HG02884 (cell line): Measurements from ENCODE around the gene RNF128.
"Not testable (repeated sequence)": the region's sequence is repeated elsewhere in the genome, so short reads cannot be mapped to it uniquely, and the experiment has no call there.

Source experiments
- ATAC-seq: cut with Tn5 transposase; IDR thresholded peaks from one replicate; pipeline ENCODE4 v1.9.1; 2021; ENCODE audit warnings: mild to moderate bottlenecking, moderate library complexity; ENCODE audit not compliant: unreplicated experiment

RNF128 gene

GRCh38 chrX:106742805-106743204, 16.3 kb downstream of the RNF128 start:
- ATAC-seq, result no peak

GRCh38 chrX:106748377-106748776, 21.9 kb downstream of the RNF128 start:
- ATAC-seq, result no peak

- no peak for ATAC-seq
Measured at GRCh38 chrX:106751407-106751806, 24.9 kb downstream of the RNF128 start.

- ATAC-seq, result no peak
Measured at GRCh38 chrX:106752101-106752678, 25.7 kb downstream of the RNF128 start.

- ATAC-seq, result not testable (repeated sequence)
Measured at GRCh38 chrX:106769288-106769687, 42.8 kb downstream of the RNF128 start.

GRCh38 chrX:106774981-106775380, 48.5 kb downstream of the RNF128 start:
- ATAC-seq, result no peak

GRCh38 chrX:106780264-106780663, 53.8 kb downstream of the RNF128 start:
- ATAC-seq, result no peak

- no peak for ATAC-seq
Measured at GRCh38 chrX:106780664-106781377, 54.3 kb downstream of the RNF128 start.

GRCh38 chrX:106783716-106784115, 57.2 kb downstream of the RNF128 start:
- no peak for ATAC-seq

GRCh38 chrX:106791495-106791894, 65.0 kb downstream of the RNF128 start:
- ATAC-seq, result no peak

- ATAC-seq, result peak; percentile 19
Measured at GRCh38 chrX:106802063-106802387, 75.5 kb downstream of the RNF128 start.

- ATAC-seq, result peak; percentile 97
Measured at GRCh38 chrX:106802388-106803275, 76.1 kb downstream of the RNF128 start, which contains the start of gene TBC1D8B. Gene TBC1D8B, plus strand, starts transcription at chrX:106802673. Its CDS starts 181 bp downstream, at chrX:106802854.

GRCh38 chrX:106811131-106811910, 84.8 kb downstream of the RNF128 start:
- ATAC-seq, result no peak

GRCh38 chrX:106812930-106813329, 86.4 kb downstream of the RNF128 start:
- not testable (repeated sequence) for ATAC-seq

- not testable (repeated sequence) for ATAC-seq
Measured at GRCh38 chrX:106814093-106814492, 87.6 kb downstream of the RNF128 start.
